Calu3 (cell line): ENCODE data around the gene DNAAF2. TPM values are rescaled to one million over a fixed set of nuclear protein-coding genes. Genes with fewer than 3 reads are reported as not detected.

Source experiments
- BruUV-seq: library from RNA; stranded (reverse); fragments of 400-500 nt; replicated peaks from 2 replicates; lab custom pipeline; 2021; lab: Mats Ljungman, UMichigan
- CTCF ChIA-PET: fragments of 300-600 bp; sonication (Branson Sonifier 250); formaldehyde crosslinking; loops from one replicate; lab custom pipeline; 2022; ENCODE audit warnings: antibody characterized with exemption; lab: Charles Lee
- DNase-seq: peaks from one replicate; pipeline ENCODE4 v3.0.0; 2022
- H3K27ac Mint-ChIP-seq: one replicate; pipeline ENCODE4 v1.8.0; 2022; ENCODE audit warnings: mixed read lengths; ENCODE audit not compliant: unreplicated experiment
- H3K27me3 Mint-ChIP-seq: one replicate; pipeline ENCODE4 v1.8.0; 2022; ENCODE audit warnings: mixed read lengths; ENCODE audit not compliant: unreplicated experiment
- H3K36me3 Mint-ChIP-seq: one replicate; pipeline ENCODE4 v1.8.0; 2022; ENCODE audit warnings: mild to moderate bottlenecking, moderate library complexity, mixed read lengths; ENCODE audit not compliant: insufficient read depth, unreplicated experiment
- H3K4me1 Mint-ChIP-seq: one replicate; pipeline ENCODE4 v1.8.0; 2022; ENCODE audit warnings: mild to moderate bottlenecking, low read depth, mixed read lengths; ENCODE audit not compliant: unreplicated experiment
- H3K4me3 Mint-ChIP-seq: one replicate; pipeline ENCODE4 v1.8.0; 2022; ENCODE audit warnings: mild to moderate bottlenecking, low read depth, moderate library complexity, mixed read lengths; ENCODE audit not compliant: unreplicated experiment
- H3K9me3 Mint-ChIP-seq: one replicate; pipeline ENCODE4 v1.8.0; 2022; ENCODE audit warnings: low read depth, mixed read lengths; ENCODE audit not compliant: unreplicated experiment
- intact Hi-C: fragments of 100-400 bp; cut with micrococcal nuclease; formaldehyde crosslinking; loops from one replicate; pipeline ENCODE4 v1.10.0; 2022; ENCODE audit not compliant: unreplicated experiment
- total RNA-seq: library from RNA; stranded (reverse); gene quantifications from 2 replicates; pipeline ENCODE4 v1.2.3, GENCODE V29; 2022
- TF ChIP-seq, protein P1 (sequence below): fragments of 200-600 bp; IDR thresholded peaks from one replicate; pipeline ENCODE4 v1.8.0; 2022; ENCODE audit warnings: antibody characterized with exemption; ENCODE audit not compliant: unreplicated experiment

DNAAF2 gene
- total RNA-seq, 1 experiment from 2014 or later: 11.3 TPM

DNA sequence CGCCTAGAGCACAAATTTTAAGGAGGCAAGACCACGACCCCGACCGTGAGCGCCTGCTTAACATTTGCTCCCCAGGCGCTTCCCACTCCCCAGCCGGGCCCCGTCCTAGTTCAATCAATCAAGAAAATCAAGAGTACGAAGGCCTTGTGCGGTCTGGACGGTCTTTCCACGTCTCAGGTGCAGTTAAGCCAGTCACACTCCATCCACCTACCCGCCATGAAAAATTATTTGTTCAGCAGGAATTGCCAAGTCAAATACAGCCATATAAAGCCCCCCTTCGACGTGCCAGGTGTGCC is 36.9 kb downstream of the DNAAF2 start:
- H3K27me3 Mint-ChIP-seq: no peaks in the 10 kb centered on the region
- peak overlapping the region; percentile 92 for H3K4me3 Mint-ChIP-seq
- H3K4me1 Mint-ChIP-seq: peaks cover 23% of the 10 kb centered on the region
- peaks cover 36% of the 10 kb centered on the region for H3K36me3 Mint-ChIP-seq
- TF ChIP-seq, protein P1, sequence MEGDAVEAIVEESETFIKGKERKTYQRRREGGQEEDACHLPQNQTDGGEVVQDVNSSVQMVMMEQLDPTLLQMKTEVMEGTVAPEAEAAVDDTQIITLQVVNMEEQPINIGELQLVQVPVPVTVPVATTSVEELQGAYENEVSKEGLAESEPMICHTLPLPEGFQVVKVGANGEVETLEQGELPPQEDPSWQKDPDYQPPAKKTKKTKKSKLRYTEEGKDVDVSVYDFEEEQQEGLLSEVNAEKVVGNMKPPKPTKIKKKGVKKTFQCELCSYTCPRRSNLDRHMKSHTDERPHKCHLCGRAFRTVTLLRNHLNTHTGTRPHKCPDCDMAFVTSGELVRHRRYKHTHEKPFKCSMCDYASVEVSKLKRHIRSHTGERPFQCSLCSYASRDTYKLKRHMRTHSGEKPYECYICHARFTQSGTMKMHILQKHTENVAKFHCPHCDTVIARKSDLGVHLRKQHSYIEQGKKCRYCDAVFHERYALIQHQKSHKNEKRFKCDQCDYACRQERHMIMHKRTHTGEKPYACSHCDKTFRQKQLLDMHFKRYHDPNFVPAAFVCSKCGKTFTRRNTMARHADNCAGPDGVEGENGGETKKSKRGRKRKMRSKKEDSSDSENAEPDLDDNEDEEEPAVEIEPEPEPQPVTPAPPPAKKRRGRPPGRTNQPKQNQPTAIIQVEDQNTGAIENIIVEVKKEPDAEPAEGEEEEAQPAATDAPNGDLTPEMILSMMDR: no peak
- BruUV-seq: no TSS peak
- H3K9me3 Mint-ChIP-seq: no peaks in the 10 kb centered on the region
- peak overlapping the region; percentile 96 for H3K27ac Mint-ChIP-seq
- CTCF ChIA-PET: no interaction called here
- intact Hi-C loops: no loop called here
- no peak for DNase-seq

DNA sequence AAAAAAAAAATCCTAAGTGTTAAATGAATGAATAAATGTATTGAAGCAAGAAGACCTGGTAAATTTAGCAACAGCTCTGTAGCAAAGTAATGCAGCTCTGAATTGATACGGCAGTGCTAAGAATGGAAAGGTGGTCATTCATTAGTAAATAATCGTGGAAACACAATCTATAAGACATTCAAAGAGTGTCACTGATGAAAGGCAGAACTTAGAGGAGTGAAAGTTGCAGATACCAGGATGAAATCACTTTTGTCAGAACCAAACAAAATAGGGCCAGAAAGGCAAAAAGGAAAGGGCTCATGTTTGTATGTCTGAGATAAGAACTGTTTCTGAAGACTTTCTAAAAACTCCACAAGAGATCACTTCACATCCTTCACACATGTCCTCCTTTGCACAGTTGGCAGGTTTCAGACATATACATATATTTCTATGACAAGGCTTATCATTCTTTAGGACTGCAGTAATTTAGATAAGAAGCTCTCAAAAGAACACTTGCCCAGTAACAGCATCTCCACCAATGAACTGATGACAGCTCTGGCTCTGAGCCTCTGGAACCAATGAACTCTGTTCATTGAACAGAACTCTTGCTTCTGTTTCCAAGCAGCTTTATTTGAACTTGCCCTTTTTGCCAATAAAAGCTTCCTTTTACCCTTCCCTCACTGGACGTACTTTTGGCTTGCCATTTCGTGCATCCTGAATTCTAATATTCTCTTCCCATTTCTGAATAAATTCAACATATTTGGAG is 40.5 kb downstream of the DNAAF2 start:
- H3K27ac Mint-ChIP-seq: peak overlapping the region; percentile 5

DNA sequence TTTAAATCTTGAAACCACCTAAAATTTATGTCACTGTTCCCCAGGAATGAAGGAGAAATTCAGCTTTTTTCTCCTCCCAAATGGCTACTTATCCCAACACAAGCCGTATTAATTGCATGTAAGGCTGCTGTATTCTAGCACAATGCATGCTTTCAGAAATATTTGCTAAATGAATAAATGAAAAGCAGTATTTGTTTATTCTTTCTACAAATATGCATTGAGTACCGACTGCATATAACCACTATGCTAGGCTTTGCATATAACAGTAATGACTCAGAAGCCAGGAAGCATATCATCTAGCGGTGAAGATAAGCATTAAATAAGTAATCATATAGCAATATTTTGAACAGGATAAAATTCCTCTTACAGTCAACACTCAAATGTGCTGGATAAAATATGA is 42.0 kb downstream of the DNAAF2 start:
- CTCF ChIA-PET: no interaction called here
- peaks cover 17% of the 10 kb centered on the region for H3K4me1 Mint-ChIP-seq
- H3K27me3 Mint-ChIP-seq: no peaks in the 10 kb centered on the region
- H3K36me3 Mint-ChIP-seq: peaks cover 8% of the 10 kb centered on the region
- no peak overlapping the region for H3K27ac Mint-ChIP-seq
- intact Hi-C loops: no loop called here
- BruUV-seq: no TSS peak
- H3K9me3 Mint-ChIP-seq: no peaks in the 10 kb centered on the region
- no peak overlapping the region for H3K4me3 Mint-ChIP-seq
- DNase-seq: no peak
- TF ChIP-seq, protein P1: no peak

More for the DNA sequence above, 40.5 kb downstream of the DNAAF2 start:
- no peak overlapping the region for H3K4me3 Mint-ChIP-seq
- H3K36me3 Mint-ChIP-seq: peaks cover 24% of the 10 kb centered on the region
- CTCF ChIA-PET: interaction anchor here (0.8 kb wide), 1 partner anchor 39 kb away, joined by 3 read pairs; no protein-coding TSS in a partner anchor
- TF ChIP-seq, protein P1: no peak
- no peaks in the 10 kb centered on the region for H3K27me3 Mint-ChIP-seq
- no peaks in the 10 kb centered on the region for H3K9me3 Mint-ChIP-seq
- peaks cover 17% of the 10 kb centered on the region for H3K4me1 Mint-ChIP-seq
- no TSS peak for BruUV-seq
- no peak for DNase-seq
- intact Hi-C loops: no loop called here

DNA sequence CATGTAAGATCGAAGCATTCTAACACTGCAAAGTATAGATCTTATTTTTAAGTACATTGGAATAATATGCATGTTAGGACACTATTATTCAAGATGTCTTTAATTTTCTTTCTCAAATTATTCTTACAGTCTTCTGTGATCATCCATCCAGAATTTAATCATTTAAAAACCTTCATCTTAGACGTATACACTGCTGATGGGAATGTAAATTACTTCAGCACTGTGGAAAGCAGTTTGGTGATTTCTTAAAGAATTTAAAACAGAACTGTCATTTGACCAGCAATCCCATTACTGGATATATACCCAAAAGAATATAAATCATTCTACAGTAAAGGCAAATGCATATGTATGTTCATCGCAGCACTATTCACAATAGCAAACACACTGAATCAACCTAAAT is 45.7 kb downstream of the DNAAF2 start:
- intact Hi-C loops: no loop called here
- Mint-ChIP-seq H3K27ac (no peak overlapping the region), H3K27me3 (no peaks in the 10 kb centered on the region), H3K9me3 (no peaks in the 10 kb centered on the region), H3K36me3 (peaks cover 27% of the 10 kb centered on the region), H3K4me3 (no peak overlapping the region), H3K4me1 (peaks cover 2% of the 10 kb centered on the region)
- BruUV-seq: no TSS peak
- no peak for DNase-seq
- TF ChIP-seq, protein P1: no peak
- CTCF ChIA-PET: no interaction called here
